ENCODE results near the gene CBX7. TPM values are rescaled to one million over a fixed set of nuclear protein-coding genes. Genes with fewer than 3 reads are reported as not detected.
A peak's percentile ranks its signal among the peaks of the same experiment; 100 is the strongest.

The CBX7 gene
- total and polyA plus RNA-seq, 4 donors = 2.2 to 21.8 (median 14.9) TPM

GRCh38 chr22:39148026-39148726 is 4.3 kb downstream of the CBX7 start:
- H3K9me3 ChIP-seq (ENCODE audit: control insufficient read depth in 4 of 4, low read length in 3 of 4) = no peaks in the 10 kb centered on the region
- 80% methylated on average over 16 of the region's 16 CpGs for WGBS
- peak; percentile 31 for DNase-seq (ENCODE audit: low spot score)
- no peak overlapping the region for H3K4me3 ChIP-seq (ENCODE audit: low read depth in 1 of 3, low read length in 3 of 3)
- peaks cover 0 to 4% (median under 1%) of the 10 kb centered on the region in 4 donors for H3K36me3 ChIP-seq (ENCODE audit: control insufficient read depth in 4 of 4, insufficient read depth in 3 of 4, low read depth in 1 of 4, low read length in 3 of 4)
- no peak overlapping the region for H3K9ac ChIP-seq (ENCODE audit: low read depth in 1 of 2, low read length in 2 of 2)
- peak overlapping the region; percentile 19 to 23 for H3K27ac ChIP-seq (ENCODE audit: low read depth in 1 of 2, low read length in 2 of 2)
- no peak for TF ChIP-seq YY1 (IDR thresholded peaks at IDR 0.05)
- no peak for TF ChIP-seq SP1 (IDR thresholded peaks at IDR 0.05)
- no peak for TF ChIP-seq FOXA2 (IDR thresholded peaks at IDR 0.05)
- no peak for TF ChIP-seq REST (IDR thresholded peaks at IDR 0.05)
- no peak for TF ChIP-seq ZBTB33 (IDR thresholded peaks at IDR 0.05)
- peaks cover 16 to 61% (median 40%) of the 10 kb centered on the region in 4 donors for H3K4me1 ChIP-seq (ENCODE audit: control insufficient read depth in 4 of 4, insufficient read depth in 4 of 4, low read length in 3 of 4)
- H3K27me3 ChIP-seq (ENCODE audit: control insufficient read depth in 4 of 4, insufficient read depth in 4 of 4, low read length in 3 of 4) = no peaks in the 10 kb centered on the region

GRCh38 chr22:39147335-39148025 is 5.0 kb downstream of the CBX7 start:
- 82% methylated on average over 5 of the region's 5 CpGs for WGBS
- Histone ChIP-seq H3K4me1 (ENCODE audit: control insufficient read depth in 4 of 4, insufficient read depth in 4 of 4, low read length in 3 of 4) (peaks cover 13 to 57% (median 38%) of the 10 kb centered on the region in 4 donors), H3K4me3 (ENCODE audit: low read depth in 1 of 3, low read length in 3 of 3) (no peak overlapping the region)

More at GRCh38 chr22:39147335-39148025, 5.0 kb downstream of the CBX7 start:
- Histone ChIP-seq H3K27ac (ENCODE audit: low read depth in 1 of 2, low read length in 2 of 2) (peak overlapping the region; percentile 19 to 23), H3K9me3 (ENCODE audit: control insufficient read depth in 4 of 4, low read length in 3 of 4) (no peaks in the 10 kb centered on the region), H3K36me3 (ENCODE audit: control insufficient read depth in 4 of 4, insufficient read depth in 3 of 4, low read depth in 1 of 4, low read length in 3 of 4) (peaks cover 0 to 4% (median under 1%) of the 10 kb centered on the region in 4 donors), H3K27me3 (ENCODE audit: control insufficient read depth in 4 of 4, insufficient read depth in 4 of 4, low read length in 3 of 4) (no peaks in the 10 kb centered on the region), H3K9ac (ENCODE audit: low read depth in 1 of 2, low read length in 2 of 2) (no peak overlapping the region)
- TF ChIP-seq EGR1 (IDR thresholded peaks at IDR 0.05; ENCODE audit: low read depth in 2 of 2) = no peak
- TF ChIP-seq REST (IDR thresholded peaks at IDR 0.05) = no peak
- no peak for TF ChIP-seq RAD21 (IDR thresholded peaks at IDR 0.05)
- no peak for TF ChIP-seq FOXA2 (IDR thresholded peaks at IDR 0.05)
- peak; percentile 34 for DNase-seq (ENCODE audit: low spot score)
